Measurements from ENCODE around the gene SHOC1. TPM values are rescaled to one million over a fixed set of nuclear protein-coding genes. Genes with fewer than 3 reads are reported as not detected.

The SHOC1 gene
- total RNA-seq, 1 donor: under 0.01 TPM

- H3K9me3 ChIP-seq (ENCODE audit: low read depth, low read length): no peaks in the 10 kb centered on the region
- H3K4me3 ChIP-seq (ENCODE audit: low read length): no peak overlapping the region
- H3K4me1 ChIP-seq (ENCODE audit: insufficient read depth, low read length): no peaks in the 10 kb centered on the region
- no peaks in the 10 kb centered on the region for H3K27me3 ChIP-seq (ENCODE audit: insufficient read depth, low read length)
Measured at GRCh38 chr9:111783857-111784256, 10.9 kb downstream of the SHOC1 start.

DNA sequence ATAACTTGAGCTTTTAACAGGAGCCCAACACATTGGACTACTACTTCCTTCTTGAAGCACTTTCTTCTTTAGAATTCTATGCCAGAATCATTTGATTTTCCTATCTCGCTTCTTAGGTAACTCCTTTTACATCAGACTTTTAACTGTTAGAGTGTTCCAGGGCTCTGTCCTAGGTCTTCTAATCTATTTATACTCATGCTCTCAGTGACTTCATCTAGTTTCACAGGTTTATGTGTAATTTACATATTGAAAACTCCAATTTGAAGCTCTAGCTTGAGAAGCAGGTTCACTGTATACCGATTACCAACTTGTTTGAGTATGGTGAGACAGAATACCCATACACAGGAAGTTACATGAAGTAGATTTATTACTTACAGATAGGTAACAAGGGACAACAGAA, 11.3 kb downstream of the SHOC1 start:
- H3K4me1 ChIP-seq (ENCODE audit: insufficient read depth, low read length): no peaks in the 10 kb centered on the region
- no peaks in the 10 kb centered on the region for H3K27me3 ChIP-seq (ENCODE audit: insufficient read depth, low read length)
- H3K9me3 ChIP-seq (ENCODE audit: low read depth, low read length): no peaks in the 10 kb centered on the region
- no peak overlapping the region for H3K4me3 ChIP-seq (ENCODE audit: low read length)

DNA sequence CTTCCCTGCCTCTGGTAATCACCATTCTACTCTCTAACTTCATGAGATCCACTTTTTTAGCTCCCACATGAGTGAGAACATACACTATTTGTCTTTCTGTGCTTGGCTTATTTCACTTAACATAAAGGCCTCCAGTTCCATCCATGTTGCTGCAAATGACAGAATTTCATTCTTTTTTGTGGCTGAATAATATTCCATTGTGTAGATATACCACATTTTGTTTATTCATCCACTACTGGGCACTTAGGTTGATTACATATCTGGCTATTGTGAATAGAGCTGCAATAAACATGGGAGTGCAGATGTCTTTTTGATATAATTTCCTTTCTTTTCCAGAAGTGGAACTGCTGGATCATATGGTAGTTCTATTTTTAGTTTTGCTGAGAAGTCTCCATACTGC, 28.7 kb downstream of the SHOC1 start:
- Histone ChIP-seq H3K4me1 (ENCODE audit: insufficient read depth, low read length) (no peaks in the 10 kb centered on the region), H3K4me3 (ENCODE audit: low read length) (no peak overlapping the region), H3K9me3 (ENCODE audit: low read depth, low read length) (no peaks in the 10 kb centered on the region), H3K27me3 (ENCODE audit: insufficient read depth, low read length) (no peaks in the 10 kb centered on the region)

DNA sequence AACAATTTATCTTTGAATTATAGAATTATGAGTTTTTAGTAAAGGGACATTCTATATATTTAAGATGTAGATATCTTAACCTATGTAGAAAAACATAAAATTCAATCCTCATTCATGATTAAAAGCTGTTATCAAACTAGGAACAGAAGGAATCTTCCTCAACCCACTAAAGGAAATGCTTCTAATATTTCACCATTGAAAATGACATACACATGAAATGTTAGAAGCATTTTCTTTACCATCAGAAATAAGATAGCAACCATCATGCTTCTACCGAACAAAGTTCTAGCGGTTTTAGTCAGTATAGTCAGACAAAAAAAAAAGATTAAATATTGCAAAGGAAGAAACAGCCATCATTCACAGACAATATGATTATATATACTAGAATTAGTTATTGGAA, 32.2 kb downstream of the SHOC1 start:
- Histone ChIP-seq H3K27me3 (ENCODE audit: insufficient read depth, low read length) (no peaks in the 10 kb centered on the region), H3K9me3 (ENCODE audit: low read depth, low read length) (no peaks in the 10 kb centered on the region)

GRCh38 chr9:111759762-111760639, 34.7 kb downstream of the SHOC1 start:
- no peak overlapping the region for H3K4me3 ChIP-seq (ENCODE audit: low read length)
- no peaks in the 10 kb centered on the region for H3K4me1 ChIP-seq (ENCODE audit: insufficient read depth, low read length)
- no peaks in the 10 kb centered on the region for H3K9me3 ChIP-seq (ENCODE audit: low read depth, low read length)
- no peaks in the 10 kb centered on the region for H3K27me3 ChIP-seq (ENCODE audit: insufficient read depth, low read length)

More for the DNA sequence above, 32.2 kb downstream of the SHOC1 start:
- no peaks in the 10 kb centered on the region for H3K4me1 ChIP-seq (ENCODE audit: insufficient read depth, low read length)
- no peak overlapping the region for H3K4me3 ChIP-seq (ENCODE audit: low read length)

DNA sequence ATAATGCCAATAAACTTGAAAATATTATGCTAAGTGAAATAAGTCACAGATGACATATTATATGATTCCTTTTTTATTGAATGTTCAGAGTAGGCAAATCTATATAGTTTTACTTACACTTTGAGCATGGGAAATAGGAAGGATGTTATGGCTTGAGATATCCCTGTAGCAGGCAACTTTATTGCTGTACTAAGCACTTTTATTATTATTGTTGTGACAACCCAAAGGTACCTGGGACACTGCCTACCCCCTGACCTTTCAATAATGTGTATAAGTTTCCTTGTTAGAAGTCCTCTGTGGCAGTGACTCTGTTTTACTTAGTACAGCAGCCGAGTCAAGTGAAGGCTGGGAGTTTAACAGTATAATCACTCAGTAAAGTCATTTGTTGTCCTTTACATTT, 39.9 kb downstream of the SHOC1 start:
- Histone ChIP-seq H3K27me3 (ENCODE audit: insufficient read depth, low read length) (no peaks in the 10 kb centered on the region), H3K4me3 (ENCODE audit: low read length) (no peak overlapping the region), H3K9me3 (ENCODE audit: low read depth, low read length) (peaks cover 15% of the 10 kb centered on the region), H3K4me1 (ENCODE audit: insufficient read depth, low read length) (no peaks in the 10 kb centered on the region)

DNA sequence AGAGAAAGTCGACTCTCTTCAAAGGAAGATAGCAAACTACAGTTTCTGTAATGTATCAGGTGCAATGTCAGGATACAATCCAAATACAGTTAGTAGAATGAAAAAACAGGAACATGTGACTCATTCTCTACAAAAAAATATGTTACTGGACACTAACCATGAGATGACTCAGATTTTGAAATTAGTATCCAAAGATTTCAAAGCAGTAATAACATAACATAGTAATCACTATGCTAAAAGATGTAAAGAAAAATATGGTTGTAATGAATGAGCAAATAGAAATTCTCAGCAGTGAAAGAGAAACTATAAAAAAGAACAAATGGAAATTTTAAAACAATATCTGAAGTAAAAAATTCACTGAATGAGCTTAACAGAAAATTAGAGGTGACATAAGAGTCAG, 42.3 kb downstream of the SHOC1 start:
- no peak overlapping the region for H3K4me3 ChIP-seq (ENCODE audit: low read length)
- H3K9me3 ChIP-seq (ENCODE audit: low read depth, low read length): peaks cover 15% of the 10 kb centered on the region
- H3K27me3 ChIP-seq (ENCODE audit: insufficient read depth, low read length): no peaks in the 10 kb centered on the region
- H3K4me1 ChIP-seq (ENCODE audit: insufficient read depth, low read length): no peaks in the 10 kb centered on the region

Other genes with a start within 250 kb of the SHOC1 start
- 0.31 TPM for gene PTGR1, start 195.3 kb downstream of the SHOC1 start, total RNA-seq
- 4.9 TPM for gene DNAJC25, start 163.6 kb downstream of the SHOC1 start, total RNA-seq
- gene GNG10, start 133.3 kb downstream of the SHOC1 start, total RNA-seq: 41.8 TPM
- 76.9 TPM for gene UGCG, start 101.9 kb upstream of the SHOC1 start, total RNA-seq